COLO829 (cell line): ENCODE measurements around the gene SAP130.

ENCODE experiments used
- DNase-seq: peaks from one replicate; pipeline ENCODE4 v3.0.0; 2012; ENCODE audit warnings: low spot score

SAP130 gene

DNA sequence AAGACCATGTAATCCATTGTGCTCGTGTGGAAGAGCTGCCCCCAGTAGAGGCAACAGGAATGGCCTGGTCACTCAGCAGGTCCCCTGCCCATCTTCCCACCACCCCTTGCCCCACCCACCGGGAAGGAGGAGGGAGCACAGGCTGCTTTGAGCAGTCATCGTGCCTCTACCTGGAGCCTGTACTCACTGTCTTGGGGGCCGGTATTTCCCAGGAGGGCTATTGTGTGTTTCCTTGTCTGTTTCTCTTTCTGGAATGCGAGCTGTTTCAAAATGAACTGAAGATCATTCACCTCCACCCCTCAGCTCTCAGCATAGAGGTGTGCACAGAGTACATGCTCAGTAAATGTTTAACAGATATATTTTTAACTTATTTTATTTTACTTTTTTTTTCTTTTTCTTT is 134.4 kb downstream of the SAP130 start:
- no peak for DNase-seq

DNA sequence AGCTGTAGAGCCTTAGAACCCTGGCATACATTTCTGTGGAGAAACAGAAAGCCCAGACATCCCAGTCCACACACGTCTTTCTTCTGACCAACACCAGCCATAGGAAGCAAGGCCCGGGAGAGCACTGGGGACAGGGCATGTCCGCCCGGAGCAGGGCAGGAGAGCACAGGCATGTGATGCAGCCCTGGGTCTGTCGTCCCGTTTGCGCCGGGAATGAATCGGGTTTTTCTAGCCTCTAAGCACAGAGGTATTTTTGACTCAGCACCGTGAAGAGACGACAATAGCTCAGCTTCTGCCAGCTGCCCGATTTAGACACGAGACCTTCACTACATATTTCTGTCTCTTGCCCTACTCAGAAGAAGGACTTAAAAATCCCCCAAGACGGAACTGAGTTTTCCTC is 134.8 kb downstream of the SAP130 start:
- DNase-seq: no peak

DNA sequence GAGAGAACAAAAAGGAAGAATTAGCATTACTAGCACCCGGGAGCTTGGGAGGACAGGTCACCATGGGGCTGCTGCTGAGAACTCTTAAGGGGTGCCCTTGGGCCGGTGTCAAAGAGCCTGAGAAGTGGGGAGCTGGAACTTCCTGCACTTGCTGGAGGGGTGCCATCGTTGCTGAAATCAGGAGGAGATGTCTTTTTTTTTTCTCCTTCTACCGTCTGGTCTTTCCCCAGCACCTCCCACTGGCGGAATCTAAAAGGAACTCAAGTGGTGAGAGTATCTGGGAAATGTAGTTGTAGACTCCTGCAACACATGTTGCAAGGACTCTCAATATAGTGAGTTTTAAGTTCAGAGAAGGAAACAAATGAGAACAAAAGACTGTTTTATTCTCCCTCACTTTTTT is 136.0 kb downstream of the SAP130 start:
- no peak for DNase-seq
